ENCODE measurements around the gene ANXA9. TPM values are rescaled to one million over a fixed set of nuclear protein-coding genes. Genes with fewer than 3 reads are reported as not detected.

The ANXA9 gene
- total RNA-seq, 1 donor from 2014 or later: not detected

GRCh38 chr1:150966011-150966410 lies 16.1 kb upstream of the ANXA9 start:
- Histone ChIP-seq H3K27me3 (ENCODE audit: control insufficient read depth in 3 of 3, insufficient read depth in 3 of 3, low read length in 3 of 3) (no peaks in the 10 kb centered on the region), H3K9me3 (ENCODE audit: control insufficient read depth in 3 of 3, low read length in 3 of 3) (no peaks in the 10 kb centered on the region), H3K4me1 (ENCODE audit: control insufficient read depth in 3 of 3, insufficient read depth in 3 of 3, low read length in 3 of 3) (peaks cover 9 to 10% (median 10%) of the 10 kb centered on the region in 3 donors), H3K27ac (ENCODE audit: low read depth, low read length) (no peak overlapping the region), H3K4me3 (ENCODE audit: low read length in 3 of 3) (no peak overlapping the region), H3K36me3 (ENCODE audit: control insufficient read depth in 3 of 3, insufficient read depth in 3 of 3, low read length in 3 of 3) (peaks cover 60 to 77% (median 64%) of the 10 kb centered on the region in 3 donors), H3K9ac (ENCODE audit: low read depth in 1 of 3, low read length in 3 of 3) (no peak overlapping the region)

- Histone ChIP-seq H3K27me3 (ENCODE audit: control insufficient read depth in 3 of 3, insufficient read depth in 3 of 3, low read length in 3 of 3) (no peaks in the 10 kb centered on the region), H3K27ac (ENCODE audit: low read depth, low read length) (no peak overlapping the region), H3K9me3 (ENCODE audit: control insufficient read depth in 3 of 3, low read length in 3 of 3) (no peaks in the 10 kb centered on the region), H3K9ac (ENCODE audit: low read depth in 1 of 3, low read length in 3 of 3) (no peak overlapping the region), H3K36me3 (ENCODE audit: control insufficient read depth in 3 of 3, insufficient read depth in 3 of 3, low read length in 3 of 3) (peaks cover 46 to 67% (median 54%) of the 10 kb centered on the region in 3 donors), H3K4me1 (ENCODE audit: control insufficient read depth in 3 of 3, insufficient read depth in 3 of 3, low read length in 3 of 3) (peaks cover 28 to 30% (median 29%) of the 10 kb centered on the region in 3 donors), H3K4me3 (ENCODE audit: low read length in 3 of 3) (no peak overlapping the region)
Measured at GRCh38 chr1:150967936-150968335, 14.2 kb upstream of the ANXA9 start.

GRCh38 chr1:150968491-150968890 lies 13.6 kb upstream of the ANXA9 start:
- no peak overlapping the region for H3K9ac ChIP-seq (ENCODE audit: low read depth in 1 of 3, low read length in 3 of 3)
- H3K4me1 ChIP-seq (ENCODE audit: control insufficient read depth in 3 of 3, insufficient read depth in 3 of 3, low read length in 3 of 3): peaks cover 34 to 35% (median 34%) of the 10 kb centered on the region in 3 donors
- no peaks in the 10 kb centered on the region for H3K9me3 ChIP-seq (ENCODE audit: control insufficient read depth in 3 of 3, low read length in 3 of 3)
- H3K27ac ChIP-seq (ENCODE audit: low read depth, low read length): no peak overlapping the region
- peaks cover 45 to 61% (median 49%) of the 10 kb centered on the region in 3 donors for H3K36me3 ChIP-seq (ENCODE audit: control insufficient read depth in 3 of 3, insufficient read depth in 3 of 3, low read length in 3 of 3)
- no peaks in the 10 kb centered on the region for H3K27me3 ChIP-seq (ENCODE audit: control insufficient read depth in 3 of 3, insufficient read depth in 3 of 3, low read length in 3 of 3)
- no peak overlapping the region for H3K4me3 ChIP-seq (ENCODE audit: low read length in 3 of 3)

GRCh38 chr1:150969626-150970025 lies 12.5 kb upstream of the ANXA9 start:
- no peak overlapping the region for H3K27ac ChIP-seq (ENCODE audit: low read depth, low read length)

GRCh38 chr1:150970808-150971582 lies 11.1 kb upstream of the ANXA9 start:
- peaks cover 37 to 42% (median 39%) of the 10 kb centered on the region in 3 donors for H3K4me1 ChIP-seq (ENCODE audit: control insufficient read depth in 3 of 3, insufficient read depth in 3 of 3, low read length in 3 of 3)
- H3K36me3 ChIP-seq (ENCODE audit: control insufficient read depth in 3 of 3, insufficient read depth in 3 of 3, low read length in 3 of 3): peaks cover 29 to 36% (median 29%) of the 10 kb centered on the region in 3 donors
- peak overlapping the region; percentile 30 to 92 (median 56) for H3K9ac ChIP-seq (ENCODE audit: low read depth in 1 of 3, low read length in 3 of 3)
- peak overlapping the region; percentile 1 to 49 (median 13) for H3K4me3 ChIP-seq (ENCODE audit: low read length in 3 of 3)
- no peaks in the 10 kb centered on the region for H3K27me3 ChIP-seq (ENCODE audit: control insufficient read depth in 3 of 3, insufficient read depth in 3 of 3, low read length in 3 of 3)
- H3K27ac ChIP-seq (ENCODE audit: low read depth, low read length): peak overlapping the region; percentile 79
- no peaks in the 10 kb centered on the region for H3K9me3 ChIP-seq (ENCODE audit: control insufficient read depth in 3 of 3, low read length in 3 of 3)

More at GRCh38 chr1:150969626-150970025, 12.5 kb upstream of the ANXA9 start:
- H3K27me3 ChIP-seq (ENCODE audit: control insufficient read depth in 3 of 3, insufficient read depth in 3 of 3, low read length in 3 of 3): no peaks in the 10 kb centered on the region
- peaks cover 37 to 40% (median 37%) of the 10 kb centered on the region in 3 donors for H3K4me1 ChIP-seq (ENCODE audit: control insufficient read depth in 3 of 3, insufficient read depth in 3 of 3, low read length in 3 of 3)
- H3K4me3 ChIP-seq (ENCODE audit: low read length in 3 of 3): no peak overlapping the region
- no peak overlapping the region for H3K9ac ChIP-seq (ENCODE audit: low read depth in 1 of 3, low read length in 3 of 3)
- peaks cover 37 to 50% (median 38%) of the 10 kb centered on the region in 3 donors for H3K36me3 ChIP-seq (ENCODE audit: control insufficient read depth in 3 of 3, insufficient read depth in 3 of 3, low read length in 3 of 3)
- no peaks in the 10 kb centered on the region for H3K9me3 ChIP-seq (ENCODE audit: control insufficient read depth in 3 of 3, low read length in 3 of 3)

GRCh38 chr1:150971583-150972416 lies 10.3 kb upstream of the ANXA9 start:
- Histone ChIP-seq H3K36me3 (ENCODE audit: control insufficient read depth in 3 of 3, insufficient read depth in 3 of 3, low read length in 3 of 3) (peaks cover 20 to 28% (median 21%) of the 10 kb centered on the region in 3 donors), H3K4me1 (ENCODE audit: control insufficient read depth in 3 of 3, insufficient read depth in 3 of 3, low read length in 3 of 3) (peaks cover 37 to 42% (median 39%) of the 10 kb centered on the region in 3 donors)

GRCh38 chr1:150972417-150972940 lies 9.6 kb upstream of the ANXA9 start:
- Histone ChIP-seq H3K36me3 (ENCODE audit: control insufficient read depth in 3 of 3, insufficient read depth in 3 of 3, low read length in 3 of 3) (peaks cover 14 to 21% (median 14%) of the 10 kb centered on the region in 3 donors), H3K27me3 (ENCODE audit: control insufficient read depth in 3 of 3, insufficient read depth in 3 of 3, low read length in 3 of 3) (no peaks in the 10 kb centered on the region), H3K4me3 (ENCODE audit: low read length in 3 of 3) (peak overlapping the region; percentile 83 to 92 (median 89)), H3K9me3 (ENCODE audit: control insufficient read depth in 3 of 3, low read length in 3 of 3) (no peaks in the 10 kb centered on the region), H3K4me1 (ENCODE audit: control insufficient read depth in 3 of 3, insufficient read depth in 3 of 3, low read length in 3 of 3) (peaks cover 42 to 49% (median 42%) of the 10 kb centered on the region in 3 donors), H3K27ac (ENCODE audit: low read depth, low read length) (peak overlapping the region; percentile 79), H3K9ac (ENCODE audit: low read depth in 1 of 3, low read length in 3 of 3) (peak overlapping the region; percentile 54 to 92 (median 56))

More at GRCh38 chr1:150971583-150972416, 10.3 kb upstream of the ANXA9 start:
- no peaks in the 10 kb centered on the region for H3K9me3 ChIP-seq (ENCODE audit: control insufficient read depth in 3 of 3, low read length in 3 of 3)
- H3K4me3 ChIP-seq (ENCODE audit: low read length in 3 of 3): peak overlapping the region; percentile 14 to 92 (median 24)
- H3K27me3 ChIP-seq (ENCODE audit: control insufficient read depth in 3 of 3, insufficient read depth in 3 of 3, low read length in 3 of 3): no peaks in the 10 kb centered on the region
- peak overlapping the region; percentile 79 for H3K27ac ChIP-seq (ENCODE audit: low read depth, low read length)
- H3K9ac ChIP-seq (ENCODE audit: low read depth in 1 of 3, low read length in 3 of 3): peak overlapping the region; percentile 54 to 92 (median 56)

GRCh38 chr1:150973258-150973835 lies 8.7 kb upstream of the ANXA9 start:
- peaks cover 44 to 56% (median 44%) of the 10 kb centered on the region in 3 donors for H3K4me1 ChIP-seq (ENCODE audit: control insufficient read depth in 3 of 3, insufficient read depth in 3 of 3, low read length in 3 of 3)
- peak overlapping the region; percentile 87 to 95 (median 92) for H3K9ac ChIP-seq (ENCODE audit: low read depth in 1 of 3, low read length in 3 of 3)
- no peaks in the 10 kb centered on the region for H3K9me3 ChIP-seq (ENCODE audit: control insufficient read depth in 3 of 3, low read length in 3 of 3)
- peaks cover 5 to 13% (median 6%) of the 10 kb centered on the region in 3 donors for H3K36me3 ChIP-seq (ENCODE audit: control insufficient read depth in 3 of 3, insufficient read depth in 3 of 3, low read length in 3 of 3)
- H3K27me3 ChIP-seq (ENCODE audit: control insufficient read depth in 3 of 3, insufficient read depth in 3 of 3, low read length in 3 of 3): no peaks in the 10 kb centered on the region
- H3K4me3 ChIP-seq (ENCODE audit: low read length in 3 of 3): peak overlapping the region; percentile 83 to 92 (median 89)
- peak overlapping the region; percentile 79 for H3K27ac ChIP-seq (ENCODE audit: low read depth, low read length)

GRCh38 chr1:150973836-150974579 lies 8.1 kb upstream of the ANXA9 start:
- H3K4me1 ChIP-seq (ENCODE audit: control insufficient read depth in 3 of 3, insufficient read depth in 3 of 3, low read length in 3 of 3): peaks cover 44 to 57% (median 44%) of the 10 kb centered on the region in 3 donors
- H3K36me3 ChIP-seq (ENCODE audit: control insufficient read depth in 3 of 3, insufficient read depth in 3 of 3, low read length in 3 of 3): peaks cover 0 to 6% (median 0%) of the 10 kb centered on the region in 3 donors
- peak overlapping the region; percentile 83 to 92 (median 89) for H3K4me3 ChIP-seq (ENCODE audit: low read length in 3 of 3)
- H3K9ac ChIP-seq (ENCODE audit: low read depth in 1 of 3, low read length in 3 of 3): peak overlapping the region; percentile 87 to 95 (median 92)
- H3K27me3 ChIP-seq (ENCODE audit: control insufficient read depth in 3 of 3, insufficient read depth in 3 of 3, low read length in 3 of 3): no peaks in the 10 kb centered on the region
- no peaks in the 10 kb centered on the region for H3K9me3 ChIP-seq (ENCODE audit: control insufficient read depth in 3 of 3, low read length in 3 of 3)
- peak overlapping the region; percentile 79 for H3K27ac ChIP-seq (ENCODE audit: low read depth, low read length)

Measured in skeletal muscle tissue (tissue), 4 donors.